DND-41 (cell line): ENCODE results near the gene ITM2B.

ENCODE experiments used
- EZH2 ChIP-seq: IDR thresholded peaks from 3 replicates; pipeline ENCODE4 v1.6.1; 2012; ENCODE audit warnings: borderline replicate concordance, low read depth, mild to moderate bottlenecking, moderate library complexity, low read length, inconsistent platforms; ENCODE audit not compliant: severe bottlenecking
- TF ChIP-seq, protein P1 (sequence below): IDR thresholded peaks from 2 replicates; pipeline ENCODE4 v1.5.1; 2012; ENCODE audit warnings: borderline replicate concordance, low read length, moderate library complexity, mild to moderate bottlenecking; ENCODE audit not compliant: poor library complexity, severe bottlenecking; ENCODE audit errors: extremely low read depth

DNA sequence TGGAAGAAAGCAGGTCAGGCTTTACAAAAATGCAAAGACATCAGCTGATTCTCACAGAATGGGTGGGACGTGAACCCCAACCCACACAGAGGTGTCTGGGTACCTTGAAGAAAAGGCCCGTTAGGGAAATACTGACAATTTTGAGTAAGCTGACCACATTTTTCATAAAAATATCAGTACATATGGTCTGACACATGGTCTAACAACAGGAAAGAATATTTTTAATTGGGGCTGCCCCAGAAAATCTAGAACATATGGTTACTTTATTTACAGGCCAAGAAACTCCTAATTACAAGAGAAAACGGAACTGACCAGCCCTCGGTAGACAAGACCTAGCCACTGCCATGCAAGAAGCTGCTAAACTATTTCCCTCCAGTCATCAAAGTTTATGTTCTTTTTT, 48.7 kb upstream of the ITM2B start:
- TF ChIP-seq, protein P1, sequence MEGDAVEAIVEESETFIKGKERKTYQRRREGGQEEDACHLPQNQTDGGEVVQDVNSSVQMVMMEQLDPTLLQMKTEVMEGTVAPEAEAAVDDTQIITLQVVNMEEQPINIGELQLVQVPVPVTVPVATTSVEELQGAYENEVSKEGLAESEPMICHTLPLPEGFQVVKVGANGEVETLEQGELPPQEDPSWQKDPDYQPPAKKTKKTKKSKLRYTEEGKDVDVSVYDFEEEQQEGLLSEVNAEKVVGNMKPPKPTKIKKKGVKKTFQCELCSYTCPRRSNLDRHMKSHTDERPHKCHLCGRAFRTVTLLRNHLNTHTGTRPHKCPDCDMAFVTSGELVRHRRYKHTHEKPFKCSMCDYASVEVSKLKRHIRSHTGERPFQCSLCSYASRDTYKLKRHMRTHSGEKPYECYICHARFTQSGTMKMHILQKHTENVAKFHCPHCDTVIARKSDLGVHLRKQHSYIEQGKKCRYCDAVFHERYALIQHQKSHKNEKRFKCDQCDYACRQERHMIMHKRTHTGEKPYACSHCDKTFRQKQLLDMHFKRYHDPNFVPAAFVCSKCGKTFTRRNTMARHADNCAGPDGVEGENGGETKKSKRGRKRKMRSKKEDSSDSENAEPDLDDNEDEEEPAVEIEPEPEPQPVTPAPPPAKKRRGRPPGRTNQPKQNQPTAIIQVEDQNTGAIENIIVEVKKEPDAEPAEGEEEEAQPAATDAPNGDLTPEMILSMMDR: no peak
- TF ChIP-seq EZH2: no peak
